Thymus (tissue), 11 donors: ENCODE data around the gene NCOA5. TPM values are rescaled to one million over a fixed set of nuclear protein-coding genes. Genes with fewer than 3 reads are reported as not detected.
A peak's percentile ranks its signal among the peaks of the same experiment; 100 is the strongest.
"Not testable (repeated sequence)": the region's sequence is repeated elsewhere in the genome, so short reads cannot be mapped to it uniquely, and the experiment has no call there.

Experiments
- DNase-seq, 9 donors: peaks; one replicate each; pipeline ENCODE4 v3.0.0-alpha.2; 2013; ENCODE audit warnings: low spot score in 9 of 9, low read depth in 6 of 9, missing footprints in 1 of 9
- H3K27ac ChIP-seq, 2 donors: one replicate each; pipeline ENCODE4 v1.5.1; 2013; ENCODE audit warnings: control low read depth in 1 of 2, low read depth in 1 of 2, low read length in 1 of 2, mild to moderate bottlenecking in 1 of 2, moderate library complexity in 1 of 2
- H3K27me3 ChIP-seq, 2 donors: one replicate each; pipeline ENCODE4 v1.5.1; 2013; ENCODE audit warnings: low read length in 1 of 2; ENCODE audit not compliant: control insufficient read depth in 2 of 2, insufficient read depth in 1 of 2
- H3K36me3 ChIP-seq, 2 donors: one replicate each; pipeline ENCODE4 v1.5.1; 2013; ENCODE audit warnings: low read length in 1 of 2, mild to moderate bottlenecking in 1 of 2, moderate library complexity in 1 of 2; ENCODE audit not compliant: control insufficient read depth in 2 of 2, insufficient read depth in 2 of 2
- H3K4me1 ChIP-seq, 2 donors: one replicate each; pipeline ENCODE4 v1.5.1; 2013; ENCODE audit warnings: low read length in 2 of 2; ENCODE audit not compliant: control insufficient read depth in 2 of 2, insufficient read depth in 2 of 2
- H3K4me3 ChIP-seq, 2 donors: one replicate each; pipeline ENCODE4 v1.5.1; 2013; ENCODE audit warnings: low read length in 2 of 2, control low read depth in 1 of 2, mild to moderate bottlenecking in 1 of 2
- H3K9me3 ChIP-seq, 2 donors: one replicate each; pipeline ENCODE4 v1.5.1; 2013; ENCODE audit warnings: low read length in 1 of 2, mild to moderate bottlenecking in 1 of 2; ENCODE audit not compliant: control insufficient read depth in 2 of 2, insufficient read depth in 1 of 2
- WGBS: extraction: QIAGEN DNeasy Blood & Tissue Kit; methylation state at CpG from one replicate; pipeline ENCODE4 v1.1.7; 2013; 5-methylcytosine and 5-hydroxymethylcytosine counted together
- polyA plus RNA-seq: library from polyadenylated mRNA; stranded (reverse); fragments of 200-250 nt; gene quantifications from one replicate; pipeline ENCODE4 v1.2.3, GENCODE V29; 2013
- total RNA-seq: library from RNA; stranded (reverse); fragments of 120-200 nt; gene quantifications from one replicate; pipeline ENCODE4 v1.2.4, GENCODE V29; 2013
- donor health status: healthy.

NCOA5 gene
- total and polyA plus RNA-seq, 2 donors, result 21.5 to 25.4 TPM

GRCh38 chr20:46101957-46102356, 12.2 kb upstream of the NCOA5 start:
- WGBS, result 78% methylated on average over 3 of the region's 3 CpGs
- Histone ChIP-seq H3K27ac (no peak overlapping the region), H3K36me3 (no peaks in the 10 kb centered on the region), H3K4me1 (no peaks in the 10 kb centered on the region), H3K27me3 (peaks cover 19 to 47% of the 10 kb centered on the region in 2 donors), H3K4me3 (no peak overlapping the region), H3K9me3 (peaks cover 0 to 4% of the 10 kb centered on the region in 2 donors)
- DNase-seq, result no peak

- 92% methylated on average over 5 of the region's 5 CpGs for WGBS
- no peak overlapping the region for H3K4me3 ChIP-seq
- no peaks in the 10 kb centered on the region for H3K36me3 ChIP-seq
- no peaks in the 10 kb centered on the region for H3K4me1 ChIP-seq
- H3K27me3 ChIP-seq, result peaks cover 19 to 50% of the 10 kb centered on the region in 2 donors
- DNase-seq, result no peak
- no peak overlapping the region for H3K27ac ChIP-seq
- peaks cover 0 to 4% of the 10 kb centered on the region in 2 donors for H3K9me3 ChIP-seq
These were observed 11.2 kb upstream of the NCOA5 start for GRCh38 chr20:46100988-46101387.

GRCh38 chr20:46100444-46100843, 10.7 kb upstream of the NCOA5 start:
- not testable (repeated sequence) for H3K4me3 ChIP-seq, H3K9me3 ChIP-seq, H3K36me3 ChIP-seq, DNase-seq, H3K27ac ChIP-seq, H3K4me1 ChIP-seq
- 95% methylated on average over 7 of the region's 7 CpGs for WGBS
- peaks cover 19 to 50% of the 10 kb centered on the region in 2 donors for H3K27me3 ChIP-seq

- WGBS, result 36% methylated on average over 48 of the region's 48 CpGs
- H3K4me1 ChIP-seq, result no peaks in the 10 kb centered on the region
- DNase-seq, result no peak
- H3K4me3 ChIP-seq, result no peak overlapping the region
- no peaks in the 10 kb centered on the region for H3K36me3 ChIP-seq
- peaks cover 0 to 4% of the 10 kb centered on the region in 2 donors for H3K9me3 ChIP-seq
- peaks cover 19 to 50% of the 10 kb centered on the region in 2 donors for H3K27me3 ChIP-seq
- H3K27ac ChIP-seq, result no peak overlapping the region
These were observed 9.9 kb upstream of the NCOA5 start for GRCh38 chr20:46099491-46100287.

DNA sequence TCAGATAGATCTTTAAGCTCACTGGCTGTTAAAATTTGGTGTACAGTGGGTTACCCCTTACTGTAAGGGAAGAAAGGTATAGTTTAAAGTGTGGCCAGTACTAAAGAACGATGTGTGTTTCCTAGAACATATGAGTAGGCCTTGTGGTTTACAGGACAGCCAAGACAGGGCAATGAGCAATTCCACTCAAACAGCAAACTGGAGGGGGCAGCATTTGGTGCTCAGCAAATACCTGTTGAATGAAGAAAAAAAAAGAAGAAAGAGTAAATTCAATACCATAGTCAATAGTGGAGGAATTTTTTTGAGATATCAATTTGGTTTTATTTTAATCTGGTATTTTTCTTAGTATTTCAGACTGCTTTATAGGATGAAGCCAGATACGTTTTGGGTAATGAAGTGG, 3.8 kb upstream of the NCOA5 start:
- DNase-seq, result no peak
- no peaks in the 10 kb centered on the region for H3K9me3 ChIP-seq
- 85% methylated on average over 2 of the region's 2 CpGs for WGBS
- no peaks in the 10 kb centered on the region for H3K36me3 ChIP-seq
- no peak overlapping the region for H3K4me3 ChIP-seq
- peaks cover 6 to 14% of the 10 kb centered on the region in 2 donors for H3K27me3 ChIP-seq
- peaks cover 1 to 2% of the 10 kb centered on the region in 2 donors for H3K4me1 ChIP-seq
- no peak overlapping the region for H3K27ac ChIP-seq

DNA sequence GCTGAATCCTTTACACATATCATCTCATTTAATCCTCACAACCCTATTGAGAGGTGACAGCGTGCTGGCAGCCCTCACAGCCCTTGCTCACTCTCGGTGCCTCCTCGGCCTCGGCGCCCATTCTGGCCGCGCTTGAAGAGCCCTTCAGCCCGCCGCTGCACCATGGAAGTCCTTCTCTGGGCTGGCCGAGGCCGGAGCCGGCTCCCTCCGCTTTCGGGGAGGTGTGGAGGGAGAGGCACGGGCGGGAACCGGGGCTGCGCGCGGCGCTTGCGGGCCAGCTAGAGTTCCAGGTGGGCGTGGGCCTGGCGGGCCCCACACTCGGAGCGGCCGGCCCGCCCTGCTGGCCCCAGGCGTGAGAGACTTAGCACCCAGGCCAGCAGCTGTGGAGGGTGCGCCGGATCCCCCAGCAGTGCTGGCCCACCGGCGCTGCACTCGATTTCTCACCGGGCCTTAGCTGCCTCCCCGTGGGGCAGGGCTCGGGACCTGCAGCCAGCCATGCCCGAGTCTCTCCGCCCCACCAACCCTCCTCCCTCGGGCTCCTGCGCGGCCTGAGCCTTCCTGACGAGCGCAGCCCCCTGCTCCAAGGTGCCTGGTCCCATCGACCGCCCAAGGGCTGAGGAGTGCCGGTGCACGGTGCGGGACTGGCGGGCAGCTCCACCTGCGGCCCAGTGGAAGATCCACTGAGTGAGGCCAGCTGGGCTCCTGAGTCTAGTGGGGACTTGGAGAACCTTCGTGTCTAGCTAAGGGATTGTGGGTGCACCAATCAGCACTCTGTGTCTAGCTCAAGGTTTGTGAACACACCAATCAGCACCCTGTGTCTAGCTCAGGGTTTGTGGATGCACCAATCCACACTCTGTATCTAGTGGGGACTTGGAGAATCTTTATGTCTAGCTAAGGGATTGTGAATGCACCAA, 2.1 kb upstream of the NCOA5 start:
- H3K4me1 ChIP-seq, result peaks cover 6 to 12% of the 10 kb centered on the region in 2 donors
- H3K27me3 ChIP-seq, H3K27ac ChIP-seq, H3K9me3 ChIP-seq, H3K36me3 ChIP-seq, DNase-seq, H3K4me3 ChIP-seq: not testable (repeated sequence)
- 98% methylated on average over 52 of the region's 52 CpGs for WGBS

- H3K27me3 ChIP-seq, result no peaks in the 10 kb centered on the region
- WGBS, result under 1% methylated on average over 31 of the region's 31 CpGs
- no peaks in the 10 kb centered on the region for H3K9me3 ChIP-seq
- H3K27ac ChIP-seq, result peak overlapping the region; percentile 77 to 92
- H3K36me3 ChIP-seq, result no peaks in the 10 kb centered on the region
- H3K4me3 ChIP-seq, result peak overlapping the region; percentile 74 to 83
- H3K4me1 ChIP-seq, result peaks cover 6 to 12% of the 10 kb centered on the region in 2 donors
- no peak for DNase-seq
These were observed 670 bp downstream of the NCOA5 start for GRCh38 chr20:46089167-46089416.

- Histone ChIP-seq H3K27me3 (no peaks in the 10 kb centered on the region), H3K27ac (peak overlapping the region; percentile 77 to 78), H3K4me1 (peaks cover 6 to 12% of the 10 kb centered on the region in 2 donors), H3K4me3 (peak overlapping the region; percentile 74 to 83), H3K9me3 (no peaks in the 10 kb centered on the region), H3K36me3 (no peaks in the 10 kb centered on the region)
- peak in 5 of 9 donors; percentile 8 to 59 (median 28) for DNase-seq
- WGBS, result 8% methylated on average over 22 of the region's 22 CpGs
These were observed 1.2 kb downstream of the NCOA5 start for GRCh38 chr20:46088409-46089166.
